ENCODE data around the gene MPV17L2.

DNA sequence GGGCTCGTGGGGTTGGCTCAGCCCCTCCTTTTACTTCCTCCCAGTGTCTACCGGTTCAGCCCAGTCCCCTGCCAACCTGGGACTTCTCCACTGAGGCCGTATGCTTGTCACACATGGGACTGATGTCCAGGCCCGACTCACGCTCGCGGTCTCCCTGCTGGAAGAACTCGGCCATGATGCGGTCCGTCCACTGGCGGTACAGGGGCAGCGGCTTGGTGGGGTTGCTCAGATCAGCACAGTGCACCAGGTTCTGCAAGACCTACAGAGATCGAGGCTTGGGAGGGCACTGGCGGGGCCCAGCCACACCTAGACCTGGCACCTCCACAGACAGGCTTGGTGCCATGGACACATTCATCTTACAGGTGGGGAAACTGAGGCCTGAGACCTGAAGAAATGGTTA is 18.7 kb downstream of the MPV17L2 start:
- TF ChIP-seq POLR2A (IDR thresholded peaks at IDR 0.05; ENCODE audit: low read depth, low read length): no peak
- TF ChIP-seq POLR2AphosphoS5 (IDR thresholded peaks at IDR 0.05; ENCODE audit: low read depth, low read length): no peak
- no peak for TF ChIP-seq TAF1 (IDR thresholded peaks at IDR 0.05; ENCODE audit: low read depth, low read length)
- TF ChIP-seq PAX5 (IDR thresholded peaks at IDR 0.05; ENCODE audit: insufficient read depth, low read length, severe bottlenecking): no peak
- no peak for TF ChIP-seq SPI1 (IDR thresholded peaks at IDR 0.05; ENCODE audit: low read depth, low read length)
- TF ChIP-seq POU2F2 (IDR thresholded peaks at IDR 0.05; ENCODE audit: low read depth, low read length): no peak
